ENCODE data around the gene CEP152. TPM values are rescaled to one million over a fixed set of nuclear protein-coding genes. Genes with fewer than 3 reads are reported as not detected.

The CEP152 gene
- total RNA-seq, 1 experiment from 2014 or later = 13.9 TPM

GRCh38 chr15:48833526-48834239, 22.8 kb upstream of the CEP152 start:
- Histone ChIP-seq H3K36me3 (ENCODE audit: control insufficient read depth, insufficient read depth, low read length) (no peaks in the 10 kb centered on the region), H3K4me1 (ENCODE audit: control insufficient read depth, insufficient read depth, low read length) (no peaks in the 10 kb centered on the region), H3K4me3 (ENCODE audit: low read depth in 2 of 2, low read length in 2 of 2) (no peak overlapping the region), H3K27ac (ENCODE audit: low read length) (no peak overlapping the region), H3K27me3 (ENCODE audit: control insufficient read depth, insufficient read depth, low read length) (no peaks in the 10 kb centered on the region; the same call in 1 of the 2 replicates), H3K9me3 (ENCODE audit: control insufficient read depth, insufficient read depth, low read depth, low read length) (no peaks in the 10 kb centered on the region)
- in situ Hi-C loops (cut with HindIII; ENCODE audit: low pct_unique_long_range_greater_than_20kb, low sequenced_read_pairs) = no loop called here
- intact Hi-C loops (cut with micrococcal nuclease; ENCODE audit: unreplicated experiment) = no loop called here
- ChIA-PET CTCF (interaction anchor here (0.6 kb wide), 1 partner anchor 182 kb away, joined by 4 read pairs; no protein-coding TSS in a partner anchor), POLR2A (no interaction called here)
- ATAC-seq (no peak), DNase-seq (ENCODE audit: low read depth, low spot score) (no peak)
- no TSS peak for BruUV-seq (replicated peaks)
- TF ChIP-seq REST (IDR thresholded peaks at IDR 0.05; ENCODE audit: insufficient read depth in 1 of 2, low read depth in 2 of 2, low read length in 1 of 2) (no peak), SIN3A (IDR thresholded peaks at IDR 0.05; ENCODE audit: borderline replicate concordance, insufficient read depth, low read depth, low read length) (no peak), POLR2AphosphoS5 (IDR thresholded peaks at IDR 0.05; ENCODE audit: low read depth, low read length) (no peak), CTCF (IDR thresholded peaks at IDR 0.05) (no peak), TCF7L2 (IDR thresholded peaks at IDR 0.05; ENCODE audit: low read depth, low read length) (no peak)

GRCh38 chr15:48832648-48833047, 21.8 kb upstream of the CEP152 start:
- Histone ChIP-seq H3K4me1 (ENCODE audit: control insufficient read depth, insufficient read depth, low read length) (no peaks in the 10 kb centered on the region), H3K27me3 (ENCODE audit: control insufficient read depth, insufficient read depth, low read length) (no peaks in the 10 kb centered on the region; the same call in 1 of the 2 replicates), H3K27ac (ENCODE audit: low read length) (no peak overlapping the region), H3K36me3 (ENCODE audit: control insufficient read depth, insufficient read depth, low read length) (no peaks in the 10 kb centered on the region), H3K9me3 (ENCODE audit: control insufficient read depth, insufficient read depth, low read depth, low read length) (no peaks in the 10 kb centered on the region), H3K4me3 (ENCODE audit: low read depth in 2 of 2, low read length in 2 of 2) (no peak overlapping the region)
- POLR2A ChIA-PET = no interaction called here
- CTCF ChIA-PET = no interaction called here
- in situ Hi-C loops (cut with HindIII; ENCODE audit: low pct_unique_long_range_greater_than_20kb, low sequenced_read_pairs) = no loop called here
- TF ChIP-seq CTCF (IDR thresholded peaks at IDR 0.05) = no peak
- TF ChIP-seq REST (IDR thresholded peaks at IDR 0.05; ENCODE audit: insufficient read depth in 1 of 2, low read depth in 2 of 2, low read length in 1 of 2) = no peak
- no peak for TF ChIP-seq POLR2AphosphoS5 (IDR thresholded peaks at IDR 0.05; ENCODE audit: low read depth, low read length)
- TF ChIP-seq TCF7L2 (IDR thresholded peaks at IDR 0.05; ENCODE audit: low read depth, low read length) = no peak
- no peak for TF ChIP-seq SIN3A (IDR thresholded peaks at IDR 0.05; ENCODE audit: borderline replicate concordance, insufficient read depth, low read depth, low read length)
- ATAC-seq (no peak), DNase-seq (ENCODE audit: low read depth, low spot score) (no peak)
- intact Hi-C loops (cut with micrococcal nuclease; ENCODE audit: unreplicated experiment) = no loop called here
- no TSS peak for BruUV-seq (replicated peaks)
